Neural cell (in vitro differentiated cells): Measurements from ENCODE around the gene AGBL4.

ENCODE experiments used
- EP300 ChIP-seq: fragments of 450-650 bp; conservative IDR thresholded peaks from 2 replicates; pipeline ENCODE4 v1.6.1; 2014; ENCODE audit warnings: antibody characterized with exemption, mild to moderate bottlenecking, moderate library complexity; ENCODE audit not compliant: poor library complexity, severe bottlenecking
- EZH2 ChIP-seq: fragments of 200-600, 300-800 bp; shearing (Covaris generic), sonication (generic); IDR thresholded peaks from 2 replicates; pipeline ENCODE4 v1.6.1; 2014; ENCODE audit warnings: antibody characterized with exemption, low read length, borderline replicate concordance, mild to moderate bottlenecking; ENCODE audit not compliant: insufficient read depth, poor library complexity, severe bottlenecking
- MXI1 ChIP-seq: fragments of 450-650 bp; conservative IDR thresholded peaks from 2 replicates; pipeline ENCODE4 v1.6.1; 2014; ENCODE audit warnings: antibody characterized with exemption, mild to moderate bottlenecking; ENCODE audit not compliant: poor library complexity, severe bottlenecking
- POLR2AphosphoS5 ChIP-seq: IDR thresholded peaks from 2 replicates; pipeline ENCODE4 v1.6.1; 2012
- RAD21 ChIP-seq: fragments of 450-650 bp; conservative IDR thresholded peaks from 2 replicates; pipeline ENCODE4 v1.6.1; 2014; ENCODE audit warnings: antibody characterized with exemption, mild to moderate bottlenecking, moderate library complexity
- SMC3 ChIP-seq: fragments of 450-650 bp; conservative IDR thresholded peaks from 2 replicates; pipeline ENCODE4 v1.6.1; 2014; ENCODE audit warnings: antibody characterized with exemption, mild to moderate bottlenecking, moderate library complexity; ENCODE audit not compliant: poor library complexity
- TAF1 ChIP-seq: IDR thresholded peaks from 2 replicates; pipeline ENCODE4 v1.6.1; 2012; ENCODE audit warnings: low read depth
- TF ChIP-seq, protein P1 (sequence below): fragments of 450-650 bp; IDR thresholded peaks from 2 replicates; pipeline ENCODE4 v1.5.1; 2014; ENCODE audit warnings: antibody characterized with exemption, mild to moderate bottlenecking, moderate library complexity; ENCODE audit not compliant: poor library complexity, severe bottlenecking
- TF ChIP-seq, protein P2 (sequence below): IDR thresholded peaks from 2 replicates; pipeline ENCODE4 v1.6.1; 2012; ENCODE audit warnings: borderline replicate concordance

DNA sequence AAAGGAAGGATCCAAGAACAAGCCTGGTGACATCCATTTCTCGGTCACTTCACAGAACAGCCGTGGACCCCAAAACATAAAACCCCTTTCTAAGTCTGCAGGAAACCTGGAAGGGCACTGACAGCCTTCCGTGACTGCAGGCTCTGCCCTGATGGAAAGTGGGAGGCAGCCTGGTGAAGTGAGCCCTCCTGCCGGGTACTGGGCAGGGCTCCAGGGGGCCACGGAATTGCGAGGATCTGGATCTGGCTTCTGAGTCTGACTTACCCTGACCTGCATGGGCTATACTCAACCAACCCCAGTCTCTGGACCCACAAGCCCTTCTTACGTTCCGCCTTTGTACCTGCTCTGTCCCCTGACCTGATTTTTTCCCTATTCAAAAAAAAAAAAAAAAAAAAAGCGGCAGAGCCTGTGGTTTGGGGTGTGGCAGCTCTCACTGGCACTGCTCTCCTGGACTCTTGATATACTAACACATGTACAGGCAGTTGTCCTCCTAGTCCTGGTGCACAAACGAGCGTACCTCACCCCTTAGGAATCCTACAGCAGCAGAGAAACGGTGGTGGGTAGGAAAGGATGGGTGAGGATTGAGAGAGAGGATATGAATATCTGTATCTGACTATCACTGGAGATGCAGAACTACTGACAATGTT is 1330.0 kb downstream of the AGBL4 start:
- TF ChIP-seq, protein P1, sequence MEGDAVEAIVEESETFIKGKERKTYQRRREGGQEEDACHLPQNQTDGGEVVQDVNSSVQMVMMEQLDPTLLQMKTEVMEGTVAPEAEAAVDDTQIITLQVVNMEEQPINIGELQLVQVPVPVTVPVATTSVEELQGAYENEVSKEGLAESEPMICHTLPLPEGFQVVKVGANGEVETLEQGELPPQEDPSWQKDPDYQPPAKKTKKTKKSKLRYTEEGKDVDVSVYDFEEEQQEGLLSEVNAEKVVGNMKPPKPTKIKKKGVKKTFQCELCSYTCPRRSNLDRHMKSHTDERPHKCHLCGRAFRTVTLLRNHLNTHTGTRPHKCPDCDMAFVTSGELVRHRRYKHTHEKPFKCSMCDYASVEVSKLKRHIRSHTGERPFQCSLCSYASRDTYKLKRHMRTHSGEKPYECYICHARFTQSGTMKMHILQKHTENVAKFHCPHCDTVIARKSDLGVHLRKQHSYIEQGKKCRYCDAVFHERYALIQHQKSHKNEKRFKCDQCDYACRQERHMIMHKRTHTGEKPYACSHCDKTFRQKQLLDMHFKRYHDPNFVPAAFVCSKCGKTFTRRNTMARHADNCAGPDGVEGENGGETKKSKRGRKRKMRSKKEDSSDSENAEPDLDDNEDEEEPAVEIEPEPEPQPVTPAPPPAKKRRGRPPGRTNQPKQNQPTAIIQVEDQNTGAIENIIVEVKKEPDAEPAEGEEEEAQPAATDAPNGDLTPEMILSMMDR, result no peak
- TF ChIP-seq MXI1 (no peak), POLR2AphosphoS5 (no peak), EZH2 (no peak), EP300 (no peak), SMC3 (no peak), RAD21 (no peak), TAF1 (no peak)
- TF ChIP-seq, protein P2, sequence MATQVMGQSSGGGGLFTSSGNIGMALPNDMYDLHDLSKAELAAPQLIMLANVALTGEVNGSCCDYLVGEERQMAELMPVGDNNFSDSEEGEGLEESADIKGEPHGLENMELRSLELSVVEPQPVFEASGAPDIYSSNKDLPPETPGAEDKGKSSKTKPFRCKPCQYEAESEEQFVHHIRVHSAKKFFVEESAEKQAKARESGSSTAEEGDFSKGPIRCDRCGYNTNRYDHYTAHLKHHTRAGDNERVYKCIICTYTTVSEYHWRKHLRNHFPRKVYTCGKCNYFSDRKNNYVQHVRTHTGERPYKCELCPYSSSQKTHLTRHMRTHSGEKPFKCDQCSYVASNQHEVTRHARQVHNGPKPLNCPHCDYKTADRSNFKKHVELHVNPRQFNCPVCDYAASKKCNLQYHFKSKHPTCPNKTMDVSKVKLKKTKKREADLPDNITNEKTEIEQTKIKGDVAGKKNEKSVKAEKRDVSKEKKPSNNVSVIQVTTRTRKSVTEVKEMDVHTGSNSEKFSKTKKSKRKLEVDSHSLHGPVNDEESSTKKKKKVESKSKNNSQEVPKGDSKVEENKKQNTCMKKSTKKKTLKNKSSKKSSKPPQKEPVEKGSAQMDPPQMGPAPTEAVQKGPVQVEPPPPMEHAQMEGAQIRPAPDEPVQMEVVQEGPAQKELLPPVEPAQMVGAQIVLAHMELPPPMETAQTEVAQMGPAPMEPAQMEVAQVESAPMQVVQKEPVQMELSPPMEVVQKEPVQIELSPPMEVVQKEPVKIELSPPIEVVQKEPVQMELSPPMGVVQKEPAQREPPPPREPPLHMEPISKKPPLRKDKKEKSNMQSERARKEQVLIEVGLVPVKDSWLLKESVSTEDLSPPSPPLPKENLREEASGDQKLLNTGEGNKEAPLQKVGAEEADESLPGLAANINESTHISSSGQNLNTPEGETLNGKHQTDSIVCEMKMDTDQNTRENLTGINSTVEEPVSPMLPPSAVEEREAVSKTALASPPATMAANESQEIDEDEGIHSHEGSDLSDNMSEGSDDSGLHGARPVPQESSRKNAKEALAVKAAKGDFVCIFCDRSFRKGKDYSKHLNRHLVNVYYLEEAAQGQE, result no peak
